ENCODE results near the gene MUS81. TPM values are rescaled to one million over a fixed set of nuclear protein-coding genes. Genes with fewer than 3 reads are reported as not detected.
A peak's percentile ranks its signal among the peaks of the same experiment; 100 is the strongest.

MUS81 gene
- total and polyA plus RNA-seq, 2 of the 13 experiments (the other 11 are each of a cell fraction or from before 2014, with no cell fraction given), result 25.6 to 30.2 TPM

- no peaks in the 10 kb centered on the region; a peak in 1 of 5 replicates for H3K27me3 ChIP-seq (ENCODE audit: control insufficient read depth in 1 of 2, insufficient read depth in 2 of 2, low read length in 2 of 2)
- ATAC-seq (peak; percentile 45), FAIRE-seq (no peak), DNase-seq (ENCODE audit: low spot score) (peak; percentile 80)
- intact Hi-C loops (cut with micrococcal nuclease; ENCODE audit: unreplicated experiment) (no loop called here), in situ Hi-C loops (cut with HindIII; ENCODE audit: extremely low pct_ligation_motif_present, low pct_unique_long_range_greater_than_20kb) (no loop called here)
- H3K79me2 ChIP-seq (ENCODE audit: insufficient read depth, low read length), result no peaks in the 10 kb centered on the region
- H3K4me2 ChIP-seq (ENCODE audit: low read depth, low read length), result peak overlapping the region; percentile 78
- POLR2A ChIA-PET, result interaction anchor here (0.9 to 8.9 kb wide), 5 partner anchors 11 to 25 kb away, joined by 4 to 81 read pairs (median 4); partner anchors contain the start of genes CCDC85B, CFL1 and MUS81
- H3K9me3 ChIP-seq (ENCODE audit: low read length), result no peaks in the 10 kb centered on the region
- WGBS (ENCODE audit: low lambda C conversion rate), result 36% methylated on average over 20 of the region's 54 CpGs
- H2AFZ ChIP-seq (ENCODE audit: low read length), result no peak overlapping the region
- peaks cover 39% of the 10 kb centered on the region for H3K4me1 ChIP-seq (ENCODE audit: insufficient read depth, low read length)
- peak overlapping the region; percentile 48 for H3K9ac ChIP-seq (ENCODE audit: insufficient read depth, low read depth, low read length)
- peak overlapping the region; percentile 58 to 73 (median 63); a peak in 5 of 6 replicates for H3K4me3 ChIP-seq (replicated peaks in 1 of 3; ENCODE audit: insufficient read depth in 1 of 3, low read depth in 2 of 3, low read length in 3 of 3)
- CTCF ChIA-PET (ENCODE audit: low intra/inter-chr PET ratio, low total read pairs), result interaction anchor here (1.2 to 1.4 kb wide), 2 partner anchors 11 to 116 kb away, joined by 3 to 9 read pairs; no protein-coding TSS in a partner anchor
- H4K20me1 ChIP-seq (ENCODE audit: insufficient read depth, low read length), result no peaks in the 10 kb centered on the region
- BruUV-seq (replicated peaks), result no TSS peak
- 0 out of 5 replicates have a peak, but pooled peaks cover 0 to 4% of the 10 kb centered on the region in 2 experiments for H3K36me3 ChIP-seq (replicated peaks in 1 of 2; ENCODE audit: control insufficient read depth in 1 of 2, insufficient read depth in 2 of 2, low read length in 2 of 2)
- H3K27ac ChIP-seq (ENCODE audit: extremely low read length, insufficient read depth, low read length), result peak overlapping the region; percentile 38
- TF ChIP-seq SP1 (IDR thresholded peaks at IDR 0.05) (no peak), SP1 (CRISPR knock-in tag; IDR thresholded peaks at IDR 0.05) (peak; percentile 99), ZNF343 (CRISPR knock-in tag; IDR thresholded peaks at IDR 0.05) (no peak), EEA1 (CRISPR knock-in tag; IDR thresholded peaks at IDR 0.05; ENCODE audit: borderline replicate concordance) (peak; percentile 67; the same call in 1 of the 2 replicates), KLF16 (CRISPR knock-in tag; IDR thresholded peaks at IDR 0.05) (peak in 1 of 2 experiments; percentile 56; a peak in 1 of 4 replicates), ZSCAN21 (CRISPR knock-in tag; IDR thresholded peaks at IDR 0.05; ENCODE audit: borderline replicate concordance) (no peak), ZNF282 (IDR thresholded peaks at IDR 0.05; ENCODE audit: partially characterized antibody) (no peak), SETDB1 (CRISPR knock-in tag; IDR thresholded peaks at IDR 0.05; ENCODE audit: borderline replicate concordance) (no peak), HNRNPH1 (optimal IDR thresholded peaks at IDR 0.05; ENCODE audit: low read depth, low read length) (no peak), PPARG (CRISPR knock-in tag; conservative IDR thresholded peaks at IDR 0.05) (peak; percentile 36; the same call in 1 of the 2 replicates), ZNF773 (CRISPR knock-in tag; IDR thresholded peaks at IDR 0.05; ENCODE audit: borderline replicate concordance) (no peak), TAF1 (CRISPR knock-in tag; IDR thresholded peaks at IDR 0.05) (peak; percentile 42; the same call in 1 of the 2 replicates), NR3C1 (CRISPR knock-in tag; IDR thresholded peaks at IDR 0.05) (no peak), FOXP4 (CRISPR knock-in tag; IDR thresholded peaks at IDR 0.05) (peak; percentile 45; the same call in 1 of the 2 replicates), RXRB (CRISPR knock-in tag; IDR thresholded peaks at IDR 0.05; ENCODE audit: borderline replicate concordance) (peak; percentile 72; the same call in 1 of the 2 replicates), ZNF224 (CRISPR knock-in tag; IDR thresholded peaks at IDR 0.05) (peak; percentile 63; the same call in 1 of the 2 replicates)
- TF ChIP-seq, protein P1, sequence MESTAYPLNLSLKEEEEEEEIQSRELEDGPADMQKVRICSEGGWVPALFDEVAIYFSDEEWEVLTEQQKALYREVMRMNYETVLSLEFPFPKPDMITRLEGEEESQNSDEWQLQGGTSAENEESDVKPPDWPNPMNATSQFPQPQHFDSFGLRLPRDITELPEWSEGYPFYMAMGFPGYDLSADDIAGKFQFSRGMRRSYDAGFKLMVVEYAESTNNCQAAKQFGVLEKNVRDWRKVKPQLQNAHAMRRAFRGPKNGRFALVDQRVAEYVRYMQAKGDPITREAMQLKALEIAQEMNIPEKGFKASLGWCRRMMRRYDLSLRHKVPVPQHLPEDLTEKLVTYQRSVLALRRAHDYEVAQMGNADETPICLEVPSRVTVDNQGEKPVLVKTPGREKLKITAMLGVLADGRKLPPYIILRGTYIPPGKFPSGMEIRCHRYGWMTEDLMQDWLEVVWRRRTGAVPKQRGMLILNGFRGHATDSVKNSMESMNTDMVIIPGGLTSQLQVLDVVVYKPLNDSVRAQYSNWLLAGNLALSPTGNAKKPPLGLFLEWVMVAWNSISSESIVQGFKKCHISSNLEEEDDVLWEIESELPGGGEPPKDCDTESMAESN (CRISPR knock-in tag; conservative IDR thresholded peaks at IDR 0.05), result 0 out of 2 replicates have a peak, but pooled peaks have one; percentile 64
- TF ChIP-seq, protein P2, sequence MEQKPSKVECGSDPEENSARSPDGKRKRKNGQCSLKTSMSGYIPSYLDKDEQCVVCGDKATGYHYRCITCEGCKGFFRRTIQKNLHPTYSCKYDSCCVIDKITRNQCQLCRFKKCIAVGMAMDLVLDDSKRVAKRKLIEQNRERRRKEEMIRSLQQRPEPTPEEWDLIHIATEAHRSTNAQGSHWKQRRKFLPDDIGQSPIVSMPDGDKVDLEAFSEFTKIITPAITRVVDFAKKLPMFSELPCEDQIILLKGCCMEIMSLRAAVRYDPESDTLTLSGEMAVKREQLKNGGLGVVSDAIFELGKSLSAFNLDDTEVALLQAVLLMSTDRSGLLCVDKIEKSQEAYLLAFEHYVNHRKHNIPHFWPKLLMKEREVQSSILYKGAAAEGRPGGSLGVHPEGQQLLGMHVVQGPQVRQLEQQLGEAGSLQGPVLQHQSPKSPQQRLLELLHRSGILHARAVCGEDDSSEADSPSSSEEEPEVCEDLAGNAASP (CRISPR knock-in tag; IDR thresholded peaks at IDR 0.05; ENCODE audit: borderline replicate concordance), result 0 out of 2 replicates have a peak, but pooled peaks have one; percentile 19
Measured at GRCh38 chr11:65873318-65874156, 13.3 kb downstream of the MUS81 start.

Data from HepG2 (cell line).